NCI-H2171 treated with DMSO at 0.1 percent for 48 hours (cell line): ENCODE data around the gene SLC10A7.

Source experiments
- DNase-seq: peaks from one replicate; lab custom pipeline; 2025; lab: John Stamatoyannopoulos, UW

SLC10A7 gene

GRCh38 chr4:146349306-146349705, 172.4 kb downstream of the SLC10A7 start:
- no peak for DNase-seq

- no peak for DNase-seq
Measured at GRCh38 chr4:146347822-146348221, 173.9 kb downstream of the SLC10A7 start.

DNA sequence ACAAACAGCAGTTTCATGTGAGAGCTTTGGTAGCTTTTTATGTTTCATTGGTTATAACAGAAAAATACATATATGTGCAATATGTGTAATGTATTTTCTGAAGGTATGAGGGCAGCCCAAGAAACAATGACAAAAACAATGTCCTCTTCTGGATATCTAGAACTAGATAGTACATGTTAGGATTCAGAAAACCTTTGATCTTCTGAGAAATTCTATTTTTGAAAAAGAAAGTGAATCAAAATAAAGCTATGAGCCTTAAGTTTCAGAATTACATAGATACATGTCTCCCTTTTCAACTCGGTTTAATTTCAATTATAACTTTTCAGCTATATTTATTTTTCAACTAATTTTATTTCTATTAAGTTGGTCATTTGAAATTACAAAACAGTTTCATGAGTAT, 175.5 kb downstream of the SLC10A7 start:
- DNase-seq: no peak

- no peak for DNase-seq
Measured at GRCh38 chr4:146343776-146344175, 178.0 kb downstream of the SLC10A7 start.

DNA sequence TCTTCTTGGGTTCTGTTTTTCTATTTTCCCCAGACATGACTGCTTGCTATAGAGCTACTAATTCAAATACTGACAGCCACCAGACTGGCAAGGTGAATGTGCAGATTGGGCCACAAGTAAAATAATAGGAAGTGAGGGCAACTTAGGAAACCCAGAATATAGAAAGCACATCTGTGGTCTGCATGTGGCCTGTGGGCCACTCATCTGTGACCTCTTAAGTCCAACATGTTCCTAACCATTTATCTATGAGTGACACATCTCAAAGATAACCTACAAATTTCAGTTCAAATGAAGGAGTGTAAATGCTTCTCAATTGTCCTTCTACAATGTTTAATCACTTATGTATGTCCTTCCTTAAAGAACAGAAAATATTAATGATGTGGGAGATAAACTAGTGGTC, 178.5 kb downstream of the SLC10A7 start:
- no peak for DNase-seq

DNA sequence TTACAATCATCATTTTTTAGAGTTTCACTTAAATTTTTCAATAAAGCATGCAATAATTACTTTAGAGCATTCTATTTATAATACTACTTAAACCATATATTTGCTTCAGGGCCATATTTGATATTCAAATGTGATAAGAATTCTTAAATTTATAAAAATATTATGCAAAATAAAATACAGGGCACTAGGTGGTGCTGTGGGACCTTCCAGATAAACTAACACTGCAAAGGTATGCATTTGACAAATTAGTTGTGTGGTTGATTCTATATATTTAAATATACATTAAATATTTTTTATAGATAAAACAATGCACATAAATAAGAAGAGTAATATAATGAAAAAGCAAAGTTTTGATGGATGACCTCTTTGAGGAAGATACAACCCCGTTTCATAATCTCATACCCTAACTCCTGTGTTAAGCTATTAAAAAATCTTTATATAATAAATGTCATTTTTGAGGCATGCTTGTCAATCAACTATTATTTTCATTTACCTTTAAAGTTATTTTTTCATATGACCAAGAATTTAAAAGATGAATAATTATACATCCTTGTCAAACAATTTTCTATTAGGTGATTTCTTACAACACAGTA, 179.0 kb downstream of the SLC10A7 start:
- DNase-seq: peak; percentile 6

- DNase-seq: peak; percentile 24
Measured at GRCh38 chr4:146340798-146341197, 180.9 kb downstream of the SLC10A7 start.

DNA sequence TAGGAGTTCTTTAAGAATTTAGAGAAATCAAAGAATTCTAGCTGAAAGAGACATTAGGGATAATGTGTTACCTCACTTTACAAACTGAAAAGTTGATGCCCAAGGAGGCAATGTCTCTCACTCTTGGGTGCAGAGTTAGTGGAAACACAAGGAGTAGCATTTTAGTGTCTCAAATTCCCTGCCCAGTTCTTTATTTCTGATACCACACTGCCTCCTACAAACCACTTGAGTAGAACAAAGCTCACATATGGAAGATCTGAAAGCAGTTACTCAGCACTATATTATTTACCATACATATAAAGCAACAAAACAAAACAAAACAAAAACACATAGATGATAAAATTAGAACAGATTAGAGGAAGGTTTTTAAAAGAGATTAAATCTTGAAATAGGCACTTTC, 183.2 kb downstream of the SLC10A7 start:
- no peak for DNase-seq

- no peak for DNase-seq
Measured at GRCh38 chr4:146336410-146336807, 185.3 kb downstream of the SLC10A7 start.

DNA sequence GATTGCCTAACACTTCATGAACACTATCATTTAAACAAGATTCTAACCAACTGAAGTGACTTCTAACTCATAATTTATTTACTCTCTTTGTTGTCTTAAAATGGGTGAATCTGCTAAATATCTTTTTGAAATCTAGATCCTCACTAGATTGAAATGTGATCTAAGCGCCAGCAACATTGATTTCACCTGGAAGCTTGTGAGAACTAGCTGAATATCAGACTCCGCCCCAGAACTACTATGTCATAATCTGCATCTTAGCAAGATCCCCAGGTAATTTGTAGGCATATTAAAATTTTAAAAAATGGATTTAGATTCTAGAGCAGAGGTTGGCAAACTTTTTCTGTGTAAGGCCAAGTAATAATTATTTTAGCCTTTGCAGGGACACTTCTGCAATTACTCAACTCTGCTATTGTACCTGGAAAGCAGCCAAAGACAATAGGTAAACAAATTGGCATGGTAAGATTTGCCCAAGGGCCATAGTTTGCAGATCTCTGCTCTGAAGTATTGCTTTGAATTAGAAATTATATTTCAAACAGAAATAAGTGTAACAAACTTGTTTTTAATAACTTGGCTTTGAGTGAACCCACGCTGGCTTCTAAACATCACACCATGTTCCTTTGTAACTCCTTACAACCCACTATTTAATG, 185.9 kb downstream of the SLC10A7 start:
- no peak for DNase-seq

DNA sequence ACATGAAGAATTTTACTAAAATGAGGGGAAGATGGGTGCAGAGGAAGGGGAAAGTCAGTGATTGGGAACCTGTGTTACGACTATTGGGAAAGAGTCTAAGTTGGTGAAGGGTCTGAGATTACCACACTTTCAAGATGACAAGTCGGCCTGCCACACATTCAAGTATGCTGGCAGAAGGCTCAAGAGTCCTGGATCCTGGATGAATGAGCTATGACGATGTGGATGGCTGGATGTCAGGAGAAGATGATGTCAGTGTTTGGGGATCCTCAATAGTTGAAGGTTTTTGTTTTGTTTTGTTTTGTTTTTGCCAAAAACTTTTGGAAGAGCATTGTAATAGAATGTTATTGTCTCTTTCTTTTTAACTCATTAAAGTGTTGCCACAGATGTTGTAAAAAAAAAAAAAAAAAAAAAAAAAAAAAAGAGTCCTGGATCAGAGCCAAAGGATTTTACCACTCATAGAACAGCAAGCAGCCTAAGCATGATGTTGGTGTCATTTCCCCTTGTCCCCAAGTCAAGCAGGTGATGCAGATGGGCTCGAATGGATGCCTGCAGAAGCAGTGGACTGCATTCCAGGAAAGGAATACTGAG, 186.8 kb downstream of the SLC10A7 start:
- DNase-seq: no peak

- no peak for DNase-seq
Measured at GRCh38 chr4:146333895-146334262, 187.9 kb downstream of the SLC10A7 start.

DNA sequence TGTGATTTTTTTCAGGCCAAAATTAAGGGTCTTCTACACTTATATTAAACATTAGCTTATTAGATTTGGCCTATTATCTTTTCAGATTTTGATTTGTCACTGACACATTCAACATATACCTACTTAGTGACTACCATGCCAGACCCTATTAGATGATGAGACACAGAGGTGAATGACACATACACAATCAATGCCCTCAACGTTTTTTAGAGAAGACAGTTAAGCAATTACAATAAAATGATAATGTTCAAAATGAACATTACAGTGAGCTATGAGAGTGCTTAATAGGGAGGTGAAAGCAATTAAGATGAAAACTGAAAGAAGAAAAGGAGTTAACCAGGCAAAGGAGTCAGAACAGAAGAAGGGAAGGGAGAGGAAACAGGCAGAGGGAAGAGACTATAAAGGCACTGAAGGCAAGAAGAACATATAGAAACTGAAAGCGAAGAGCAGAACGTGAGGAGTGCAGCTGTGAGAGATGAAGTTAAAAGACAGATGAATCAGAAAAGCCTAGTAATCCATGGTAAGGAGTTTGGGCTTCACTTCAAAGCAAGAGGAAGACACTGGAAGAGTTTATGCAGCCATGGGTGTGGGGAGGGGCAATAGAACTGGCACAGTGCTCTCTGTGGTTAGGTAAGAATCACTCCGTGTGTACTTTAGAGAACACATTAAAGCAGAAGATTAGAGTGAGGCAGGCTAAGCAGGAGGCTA, 188.4 kb downstream of the SLC10A7 start:
- no peak for DNase-seq

DNA sequence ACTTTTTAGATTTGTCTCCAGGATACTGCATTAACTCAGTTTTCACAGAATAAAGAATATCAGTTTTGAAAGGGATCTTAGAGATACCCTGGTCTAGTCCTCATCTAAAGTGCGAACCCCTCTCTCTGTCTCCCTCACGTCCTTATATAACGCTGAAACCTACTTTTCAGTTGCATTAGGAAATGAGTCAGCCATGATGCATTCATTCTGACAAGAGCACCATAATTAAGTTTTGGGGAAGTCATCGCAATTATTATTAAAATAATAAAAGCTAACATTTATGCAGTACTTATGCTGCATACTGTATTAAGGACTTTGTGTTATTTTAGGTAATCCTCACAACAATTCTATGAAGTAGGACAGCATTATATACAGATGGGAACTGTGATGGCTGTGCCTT, 191.3 kb downstream of the SLC10A7 start:
- no peak for DNase-seq

- DNase-seq: no peak
Measured at GRCh38 chr4:146329050-146329716, 192.6 kb downstream of the SLC10A7 start.

DNA sequence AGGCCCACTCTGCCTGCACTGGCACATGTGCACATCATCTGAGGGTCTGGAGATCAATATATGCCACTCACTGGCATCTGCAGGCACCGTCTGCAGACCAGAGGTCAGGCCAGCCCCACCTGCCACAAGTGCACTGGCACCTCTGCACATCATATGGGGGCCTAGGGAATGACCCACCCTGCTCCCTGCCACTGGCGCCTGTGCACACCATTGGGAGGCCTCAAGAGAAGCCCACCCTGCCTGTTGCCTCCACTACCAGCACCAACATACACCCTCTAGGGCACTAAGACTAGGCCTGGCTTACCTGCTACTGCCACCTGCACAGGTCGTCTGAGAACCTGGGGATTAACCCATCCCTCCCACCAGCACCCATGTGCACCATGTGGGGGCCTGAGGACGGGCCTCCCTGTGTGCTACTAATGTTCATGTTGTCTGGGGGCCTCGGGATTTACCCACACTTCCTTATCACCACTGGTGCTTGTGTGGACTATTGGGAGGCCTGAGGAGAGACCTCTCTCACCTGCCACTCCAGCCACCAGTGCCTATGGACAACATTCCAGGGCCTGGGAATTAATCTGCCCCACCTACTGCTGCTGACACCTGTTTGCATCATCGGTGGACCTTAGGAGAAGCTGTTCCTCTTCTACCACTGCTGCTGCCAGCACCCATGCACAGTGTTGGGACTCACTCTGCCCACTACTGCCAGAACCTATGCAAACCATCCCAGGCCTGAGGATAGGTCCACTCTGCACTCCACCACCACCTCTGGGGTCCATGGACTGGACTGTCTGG, 193.7 kb downstream of the SLC10A7 start:
- DNase-seq: no peak

- DNase-seq: no peak
Measured at GRCh38 chr4:146318894-146319293, 202.8 kb downstream of the SLC10A7 start.

GRCh38 chr4:146317783-146318182, 204.0 kb downstream of the SLC10A7 start:
- no peak for DNase-seq

DNA sequence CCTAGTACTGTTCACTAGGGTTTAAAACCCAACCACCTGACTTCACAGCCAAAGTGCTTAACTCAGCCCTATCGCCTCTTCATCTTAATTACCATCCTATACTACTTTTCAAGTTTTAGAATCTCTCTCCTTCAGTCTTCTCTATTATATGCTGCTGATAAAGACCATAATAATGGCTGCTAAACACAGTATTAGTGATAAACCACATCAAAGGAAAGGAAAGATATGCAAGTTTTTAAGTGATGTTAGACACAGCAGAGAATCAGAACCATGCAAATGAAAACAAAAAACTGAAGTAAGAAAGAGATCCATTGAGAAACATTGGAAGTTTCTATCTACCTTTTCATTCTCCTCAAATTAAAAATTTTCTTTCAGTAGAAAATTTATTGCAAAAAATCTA, 206.6 kb downstream of the SLC10A7 start:
- no peak for DNase-seq

DNA sequence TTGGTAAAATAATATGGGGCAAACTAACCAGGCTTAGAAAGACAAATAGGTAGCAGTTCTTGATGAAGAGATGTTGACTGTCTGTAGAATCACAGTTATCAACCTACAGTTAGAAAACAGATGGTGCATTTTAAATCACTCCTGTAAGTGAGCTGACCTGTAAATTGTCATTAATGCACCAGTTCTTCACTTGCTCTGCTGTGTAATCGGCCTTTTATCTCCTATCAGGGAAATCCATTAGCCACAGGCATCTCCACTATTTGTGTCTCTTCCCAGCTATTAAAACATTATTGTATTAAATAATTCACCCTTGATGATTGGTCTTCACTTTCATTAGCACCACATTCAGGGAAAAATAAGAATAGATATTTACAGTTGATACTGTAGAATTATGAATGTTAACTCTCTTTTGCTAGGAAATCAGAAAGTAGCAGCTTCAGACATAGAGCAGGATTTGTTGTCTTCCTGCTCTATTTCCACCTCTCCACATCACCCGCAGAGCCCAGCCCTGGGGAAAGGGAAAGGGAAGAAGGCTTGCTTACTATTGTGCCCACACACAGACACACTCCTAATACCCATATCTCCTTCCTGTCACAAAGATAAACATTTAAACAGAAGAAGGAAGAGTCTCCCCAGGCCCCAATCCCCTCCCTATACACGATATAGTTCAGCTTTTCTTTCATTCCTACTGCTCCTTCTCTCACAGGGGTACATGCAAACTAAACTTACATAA, 210.3 kb downstream of the SLC10A7 start:
- peak; percentile 3 for DNase-seq
